NOMO-1 treated with dmso at 0.1 percent for 144 hours (cell line): ENCODE results near the gene GFM2.
A peak's percentile ranks its signal among the peaks of the same experiment; 100 is the strongest.
"Not testable (repeated sequence)": the region's sequence is repeated elsewhere in the genome, so short reads cannot be mapped to it uniquely, and the experiment has no call there.

Experiments
- DNase-seq: peaks from one replicate; lab custom pipeline; 2025; ENCODE audit not compliant: unreplicated experiment; lab: John Stamatoyannopoulos, UW

Gene GFM2, protein sequence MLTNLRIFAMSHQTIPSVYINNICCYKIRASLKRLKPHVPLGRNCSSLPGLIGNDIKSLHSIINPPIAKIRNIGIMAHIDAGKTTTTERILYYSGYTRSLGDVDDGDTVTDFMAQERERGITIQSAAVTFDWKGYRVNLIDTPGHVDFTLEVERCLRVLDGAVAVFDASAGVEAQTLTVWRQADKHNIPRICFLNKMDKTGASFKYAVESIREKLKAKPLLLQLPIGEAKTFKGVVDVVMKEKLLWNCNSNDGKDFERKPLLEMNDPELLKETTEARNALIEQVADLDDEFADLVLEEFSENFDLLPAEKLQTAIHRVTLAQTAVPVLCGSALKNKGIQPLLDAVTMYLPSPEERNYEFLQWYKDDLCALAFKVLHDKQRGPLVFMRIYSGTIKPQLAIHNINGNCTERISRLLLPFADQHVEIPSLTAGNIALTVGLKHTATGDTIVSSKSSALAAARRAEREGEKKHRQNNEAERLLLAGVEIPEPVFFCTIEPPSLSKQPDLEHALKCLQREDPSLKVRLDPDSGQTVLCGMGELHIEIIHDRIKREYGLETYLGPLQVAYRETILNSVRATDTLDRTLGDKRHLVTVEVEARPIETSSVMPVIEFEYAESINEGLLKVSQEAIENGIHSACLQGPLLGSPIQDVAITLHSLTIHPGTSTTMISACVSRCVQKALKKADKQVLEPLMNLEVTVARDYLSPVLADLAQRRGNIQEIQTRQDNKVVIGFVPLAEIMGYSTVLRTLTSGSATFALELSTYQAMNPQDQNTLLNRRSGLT

GRCh38 chr5:74766849-74767578 is at the start of gene GFM2, which contains the start of gene NSA2:
GFM2 (minus strand) TSS chr5:74767117; CDS start chr5:74763742, 3,375 bp downstream.
NSA2 (plus strand) TSS chr5:74767249; CDS start chr5:74767361, 112 bp downstream.
- DNase-seq: peak; percentile 79

- DNase-seq: no peak
These were observed 44.0 kb upstream of the GFM2 start for GRCh38 chr5:74810915-74811314.

DNA sequence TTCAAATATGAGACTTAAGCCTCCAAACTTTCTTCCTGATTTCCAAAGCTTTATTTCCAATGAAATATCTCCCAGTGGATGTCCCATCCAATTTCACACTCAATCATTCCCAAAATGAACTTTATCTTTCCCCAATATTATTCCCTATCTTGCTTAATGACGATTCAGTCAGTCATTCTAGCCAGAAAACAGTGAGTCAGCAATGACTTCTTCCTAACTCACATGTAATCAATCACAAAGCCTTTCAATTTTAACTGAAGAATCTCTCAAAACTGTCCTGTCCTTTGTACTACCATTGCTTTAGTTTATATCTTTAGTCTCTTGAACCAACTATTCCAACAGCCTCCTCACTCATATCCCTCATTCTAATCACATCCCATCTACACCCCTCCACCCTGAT is 35.0 kb upstream of the GFM2 start:
- DNase-seq: no peak

GRCh38 chr5:74801197-74801596 is 34.3 kb upstream of the GFM2 start:
- no peak for DNase-seq

GRCh38 chr5:74798977-74799911 is 32.3 kb upstream of the GFM2 start:
- no peak for DNase-seq

GRCh38 chr5:74791669-74792068 is 24.8 kb upstream of the GFM2 start:
- DNase-seq: not testable (repeated sequence)

DNA sequence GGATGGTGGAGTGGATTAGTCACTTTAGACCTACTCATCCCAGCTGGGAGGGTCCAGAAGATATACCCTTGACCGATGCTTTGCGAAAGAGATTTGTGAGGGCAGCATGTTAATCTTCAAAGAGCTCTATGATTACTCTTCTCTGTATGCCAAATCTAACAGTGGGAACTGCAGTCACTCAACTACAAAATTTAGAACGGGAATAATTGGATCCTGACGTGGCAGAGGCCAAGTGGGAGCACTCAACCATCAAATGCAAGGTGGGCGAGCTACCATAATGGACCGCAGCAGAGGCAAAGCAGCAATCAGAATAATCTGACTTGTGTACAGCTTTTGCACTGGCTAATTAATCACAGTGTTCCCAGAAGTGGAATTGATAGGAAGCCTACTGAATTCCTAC is 20.5 kb upstream of the GFM2 start:
- no peak for DNase-seq

GRCh38 chr5:74786851-74787250 is 19.9 kb upstream of the GFM2 start:
- DNase-seq: no peak

GRCh38 chr5:74778609-74779008 is 11.7 kb upstream of the GFM2 start:
- DNase-seq: no peak

- no peak for DNase-seq
These were observed 5.4 kb upstream of the GFM2 start for GRCh38 chr5:74772359-74772758.

DNA sequence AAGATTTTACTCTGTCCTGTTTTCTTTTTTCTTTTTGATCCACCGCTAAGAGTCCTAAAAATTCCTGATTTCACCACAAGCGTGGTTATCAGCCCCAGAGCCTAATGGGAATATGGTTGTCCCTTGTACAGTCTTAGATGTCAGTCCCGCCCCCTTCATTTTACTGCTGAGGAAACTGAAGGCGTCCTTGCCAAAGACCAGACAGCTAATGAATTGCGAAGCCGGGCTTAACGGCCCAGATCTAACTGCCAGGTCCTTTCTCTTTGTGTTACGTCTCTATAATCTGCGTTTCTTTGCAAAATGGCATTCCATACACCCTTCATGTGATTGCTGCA is 629 bp upstream of the GFM2 start:
- no peak for DNase-seq

DNA sequence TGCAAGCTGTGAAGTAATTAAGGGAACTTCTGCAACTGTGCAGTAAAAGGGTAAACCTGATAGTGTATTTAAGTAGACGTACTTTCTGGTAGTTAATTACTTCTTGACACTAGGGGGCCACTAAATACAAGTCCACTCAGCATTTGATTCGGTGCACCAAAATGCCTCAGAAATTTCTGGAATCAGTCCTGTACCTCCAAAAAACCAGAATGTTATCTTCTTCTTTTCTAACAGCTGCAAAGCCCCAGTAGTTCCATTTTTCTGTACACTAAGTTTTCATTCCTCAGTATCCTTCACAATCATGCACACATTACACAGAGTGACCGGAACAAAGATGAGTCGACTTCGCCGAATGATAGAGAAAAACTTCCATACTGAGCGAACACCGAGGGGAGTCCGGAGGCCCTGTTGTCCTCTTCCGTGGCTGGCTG is 484 bp downstream of the GFM2 start:
- DNase-seq: peak; percentile 30

GRCh38 chr5:74765929-74766328 is 988 bp downstream of the GFM2 start:
- no peak for DNase-seq

GRCh38 chr5:74765201-74765600 is 1.7 kb downstream of the GFM2 start:
- no peak for DNase-seq

DNA sequence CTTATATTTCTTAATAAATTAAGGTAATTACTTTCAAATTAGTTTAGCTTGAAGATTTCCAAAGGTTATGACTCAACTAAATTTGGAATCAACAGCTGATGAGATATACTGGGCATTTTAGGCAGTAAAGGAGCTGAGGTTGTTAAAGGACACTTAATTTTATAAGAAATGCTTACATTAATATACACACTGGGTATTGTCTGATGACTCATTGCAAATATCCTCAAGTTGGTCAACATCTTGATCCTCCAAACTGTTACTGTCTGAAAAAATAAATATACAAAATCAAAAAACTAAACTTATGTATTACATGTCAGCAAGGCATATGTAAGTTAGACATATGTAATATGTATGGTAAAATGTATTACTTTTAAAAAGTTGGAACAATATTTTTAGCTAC is 3.4 kb downstream of the GFM2 start:
- DNase-seq: no peak

DNA sequence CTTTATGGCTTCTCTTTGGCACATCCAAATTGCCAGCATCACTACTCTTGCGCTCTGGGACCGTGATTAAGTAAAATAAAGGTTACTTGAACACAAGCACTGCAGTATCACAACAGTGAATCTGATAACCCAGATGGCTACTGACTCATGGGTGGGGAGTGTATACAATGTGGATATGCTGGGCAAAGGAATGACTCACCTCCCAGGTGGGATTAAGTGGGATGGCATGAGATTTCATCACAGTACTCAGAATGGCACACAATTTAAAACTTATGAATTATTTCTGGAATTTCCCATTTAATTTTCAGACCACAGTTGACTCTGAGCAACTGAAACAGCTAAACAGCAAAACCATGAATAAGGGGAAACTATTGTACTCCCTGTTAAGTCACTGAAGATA is 4.3 kb downstream of the GFM2 start:
- no peak for DNase-seq

- no peak for DNase-seq
These were observed 5.7 kb downstream of the GFM2 start for GRCh38 chr5:74761241-74761640.

GRCh38 chr5:74748742-74749141 is 18.2 kb downstream of the GFM2 start:
- not testable (repeated sequence) for DNase-seq

DNA sequence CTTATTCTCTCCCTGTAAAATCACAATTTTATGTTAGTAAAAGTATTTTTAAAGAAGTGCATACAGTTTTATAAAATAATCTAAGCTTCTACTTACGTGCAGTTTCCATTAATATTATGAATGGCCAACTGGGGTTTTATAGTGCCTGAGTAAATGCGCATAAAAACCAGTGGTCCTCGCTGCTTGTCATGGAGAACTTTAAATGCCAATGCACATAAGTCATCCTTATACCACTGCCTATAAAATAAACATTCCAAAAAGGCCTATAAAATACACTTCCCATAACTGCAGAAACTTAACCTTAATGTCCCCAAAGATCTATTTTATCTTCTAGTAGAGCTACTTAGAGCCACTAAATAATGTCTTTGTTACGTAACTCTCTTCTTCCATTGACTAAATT is 28.5 kb downstream of the GFM2 start:
- DNase-seq: no peak

DNA sequence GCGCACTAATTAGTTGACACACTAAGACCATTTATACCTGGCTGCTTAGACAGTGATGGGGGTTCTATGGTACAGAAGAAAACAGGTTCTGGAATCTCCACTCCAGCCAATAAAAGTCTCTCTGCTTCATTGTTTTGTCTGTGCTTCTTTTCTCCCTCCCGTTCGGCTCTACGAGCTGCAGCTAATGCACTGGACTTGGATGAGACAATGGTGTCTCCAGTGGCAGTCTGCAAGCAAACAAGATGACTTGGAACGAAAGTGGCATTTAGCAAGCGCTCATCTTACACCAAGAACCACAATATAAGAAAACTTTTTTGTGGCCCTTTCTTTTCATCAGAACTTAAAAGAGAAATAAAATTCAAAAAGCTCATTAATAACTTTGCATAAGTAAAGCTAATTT is 30.2 kb downstream of the GFM2 start:
- no peak for DNase-seq

DNA sequence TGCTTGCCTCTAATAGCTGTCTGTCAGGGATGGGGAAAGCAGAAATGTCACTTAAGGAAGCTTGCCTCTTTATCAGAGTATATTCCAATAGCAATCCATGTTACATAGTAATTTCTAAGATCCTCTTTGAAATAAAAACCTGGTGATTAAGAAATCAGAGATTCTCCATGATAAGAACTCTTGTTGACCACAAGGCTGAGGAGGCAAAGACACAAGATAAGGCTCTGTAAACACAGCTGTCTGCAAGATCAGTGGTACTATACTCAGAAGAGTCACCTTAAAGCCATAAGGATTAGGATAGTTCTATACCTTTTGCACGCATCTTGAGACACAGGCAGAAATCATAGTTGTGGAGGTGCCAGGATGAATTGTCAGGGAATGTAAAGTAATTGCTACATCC is 41.6 kb downstream of the GFM2 start:
- DNase-seq: no peak
